ENCODE measurements around the gene CLTB. TPM values are rescaled to one million over a fixed set of nuclear protein-coding genes. Genes with fewer than 3 reads are reported as not detected.

CLTB gene
- total and polyA plus RNA-seq, 2 of the 13 experiments (the other 11 are each of a cell fraction or from before 2014, with no cell fraction given): 23.3 to 33.8 TPM

- TF ChIP-seq ZNF737 (CRISPR knock-in tag; IDR thresholded peaks at IDR 0.05; ENCODE audit: borderline replicate concordance) (no peak), YEATS2 (CRISPR knock-in tag; IDR thresholded peaks at IDR 0.05; ENCODE audit: borderline replicate concordance) (peak; percentile 93), RORA (CRISPR knock-in tag; IDR thresholded peaks at IDR 0.05) (no peak), JUNB (CRISPR knock-in tag; IDR thresholded peaks at IDR 0.05; ENCODE audit: borderline replicate concordance) (no peak), NR0B2 (CRISPR knock-in tag; IDR thresholded peaks at IDR 0.05) (no peak), ZSCAN31 (CRISPR knock-in tag; IDR thresholded peaks at IDR 0.05; ENCODE audit: low read depth) (peak; percentile 83), AKNA (CRISPR knock-in tag; IDR thresholded peaks at IDR 0.05; ENCODE audit: borderline replicate concordance) (no peak), ZNF558 (CRISPR knock-in tag; IDR thresholded peaks at IDR 0.05; ENCODE audit: borderline replicate concordance) (no peak; the same call in 1 of the 2 replicates), ARID5B (CRISPR knock-in tag; IDR thresholded peaks at IDR 0.05) (peak; percentile 58), RCOR2 (CRISPR knock-in tag; IDR thresholded peaks at IDR 0.05) (no peak), PRDM4 (CRISPR knock-in tag; IDR thresholded peaks at IDR 0.05; ENCODE audit: borderline replicate concordance) (0 out of 2 replicates have a peak, but pooled peaks have one; percentile 31), HMGA1 (CRISPR knock-in tag; conservative IDR thresholded peaks at IDR 0.05) (no peak), ZNF605 (CRISPR knock-in tag; IDR thresholded peaks at IDR 0.05) (peak; percentile 91), ZNF772 (CRISPR knock-in tag; IDR thresholded peaks at IDR 0.05) (no peak; the same call in 1 of the 2 replicates)
Measured at GRCh38 chr5:176361437-176362232, 54.7 kb downstream of the CLTB start, which contains the start of gene KIAA1191 (continued).

All from HepG2 (cell line).